NK-92 (cell line): ENCODE results near the gene ADAMTS9.

ENCODE experiments used
- DNase-seq: peaks from one replicate; lab custom pipeline; 2025; ENCODE audit not compliant: unreplicated experiment; lab: John Stamatoyannopoulos, UW

Gene ADAMTS9

DNA sequence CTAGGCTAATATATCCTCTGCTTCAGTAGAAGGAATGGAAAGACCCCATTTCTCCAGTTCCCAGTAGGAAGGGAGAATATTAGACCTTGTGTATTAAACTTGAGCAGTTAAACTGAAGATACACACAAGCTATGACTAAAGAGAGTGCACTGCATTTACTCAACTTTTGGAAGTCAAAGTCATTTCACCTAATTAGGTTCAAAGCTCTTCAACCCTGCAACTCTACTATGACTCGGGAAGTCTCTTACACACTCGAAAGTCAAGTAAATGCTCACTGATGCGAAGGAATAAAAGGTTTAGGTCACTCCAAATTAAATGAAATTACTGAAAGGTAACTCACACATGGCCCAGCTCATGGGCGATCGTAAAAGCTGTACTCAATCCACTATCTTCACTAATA, 33.8 kb downstream of the ADAMTS9 start:
- DNase-seq, result no peak

DNA sequence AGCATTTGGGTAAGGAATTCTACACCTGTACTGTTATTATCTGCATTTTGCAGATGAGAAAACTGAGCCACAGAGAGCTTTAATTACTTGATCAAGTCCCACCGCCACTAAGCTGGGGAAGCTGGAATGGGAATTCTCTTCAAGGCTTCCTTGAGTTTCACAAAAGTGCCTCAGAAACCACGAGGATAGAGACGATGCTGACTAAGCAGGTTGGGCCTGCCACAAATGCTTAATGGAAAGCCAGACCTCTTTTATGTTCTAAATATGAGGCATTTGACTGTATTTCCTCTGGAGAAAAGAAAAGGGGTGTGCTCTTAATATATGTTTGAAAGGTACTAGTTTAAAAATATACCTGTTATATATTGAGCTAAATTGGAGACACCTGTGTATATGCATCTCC, 34.7 kb downstream of the ADAMTS9 start:
- DNase-seq, result no peak

DNA sequence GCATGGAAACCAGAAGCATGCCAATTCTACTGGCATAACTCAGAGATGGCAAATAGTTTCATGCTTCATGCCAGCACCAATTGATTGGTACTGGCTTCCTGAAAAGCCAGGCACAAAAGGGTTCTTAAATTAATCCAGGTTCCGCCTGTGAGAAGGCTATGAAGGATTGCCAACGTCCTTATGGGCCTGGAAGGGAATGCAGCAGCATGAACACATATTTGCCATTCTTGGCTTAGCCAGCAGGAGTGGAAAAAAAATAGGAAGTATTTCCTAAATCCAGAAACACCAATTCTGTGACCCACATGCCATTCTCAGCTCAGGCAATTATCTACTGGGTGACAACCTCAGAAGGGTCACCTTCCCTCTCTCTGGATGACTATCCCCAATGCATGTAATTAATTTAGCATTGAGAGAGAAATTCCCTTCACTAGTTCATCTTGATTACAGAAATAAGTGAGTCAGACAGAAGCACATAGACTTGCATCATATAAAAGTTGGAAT, 36.0 kb downstream of the ADAMTS9 start:
- no peak for DNase-seq

DNA sequence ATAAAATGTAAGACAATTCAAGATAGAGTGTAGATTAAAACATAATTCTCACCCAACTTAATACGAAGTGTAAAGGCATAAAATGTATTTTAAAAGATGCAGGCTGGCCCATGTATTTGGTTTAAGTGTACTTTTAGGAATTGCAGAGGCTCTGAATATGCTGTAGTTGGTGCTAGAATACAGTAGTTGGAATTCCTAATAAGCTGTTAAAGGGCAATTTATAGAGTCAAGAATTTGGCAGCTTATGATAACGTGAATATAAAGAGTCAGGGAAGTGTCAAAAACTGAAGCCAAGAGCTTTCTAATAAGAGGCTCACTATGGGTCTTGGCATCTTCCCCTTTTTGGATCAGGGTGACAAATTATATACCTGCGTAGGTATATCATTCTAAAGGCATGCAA, 36.5 kb downstream of the ADAMTS9 start:
- no peak for DNase-seq

DNA sequence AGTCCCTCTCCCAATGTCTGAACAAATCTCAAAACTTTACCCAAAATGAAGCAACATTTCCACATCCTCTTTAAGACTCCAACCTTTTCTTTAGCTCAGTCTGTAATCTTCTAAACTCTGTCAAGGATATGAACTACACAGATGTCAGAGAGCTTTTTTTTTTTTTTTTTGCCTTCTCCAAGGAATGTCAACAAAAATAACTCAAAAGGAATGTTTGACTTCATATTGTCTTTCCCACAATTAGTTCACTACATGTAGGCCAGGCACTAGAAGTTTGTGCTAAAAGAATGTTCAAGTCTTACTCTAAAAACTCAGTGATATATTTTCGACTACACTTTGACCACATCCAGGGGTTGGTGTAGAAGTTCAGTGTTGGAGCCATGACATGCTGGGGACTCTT, 37.1 kb downstream of the ADAMTS9 start:
- no peak for DNase-seq

DNA sequence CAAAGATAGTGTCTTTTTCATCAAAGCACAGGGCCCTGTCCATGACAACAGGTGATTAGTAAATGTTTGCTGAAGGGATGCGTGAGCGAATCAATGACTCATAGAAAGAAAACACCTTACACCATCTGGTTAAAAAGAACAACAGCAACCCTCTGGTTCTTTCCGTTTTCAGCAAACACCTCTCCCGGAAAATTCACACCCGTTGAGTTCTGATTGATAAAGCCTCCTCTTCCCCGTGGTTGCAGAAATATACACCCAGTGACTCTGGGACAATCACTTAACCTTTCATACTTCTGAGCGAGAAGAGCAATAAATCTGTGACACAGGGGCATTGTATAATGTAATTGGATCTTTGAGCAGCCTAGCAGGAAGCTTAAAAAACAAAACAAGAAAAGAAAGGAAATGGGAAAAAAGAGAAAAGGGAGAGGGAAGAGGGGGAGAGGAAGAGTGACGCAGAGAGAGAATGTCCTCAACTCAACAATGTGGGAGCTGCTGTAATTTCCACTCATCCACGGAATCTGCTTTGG, 37.6 kb downstream of the ADAMTS9 start:
- DNase-seq, result no peak

DNA sequence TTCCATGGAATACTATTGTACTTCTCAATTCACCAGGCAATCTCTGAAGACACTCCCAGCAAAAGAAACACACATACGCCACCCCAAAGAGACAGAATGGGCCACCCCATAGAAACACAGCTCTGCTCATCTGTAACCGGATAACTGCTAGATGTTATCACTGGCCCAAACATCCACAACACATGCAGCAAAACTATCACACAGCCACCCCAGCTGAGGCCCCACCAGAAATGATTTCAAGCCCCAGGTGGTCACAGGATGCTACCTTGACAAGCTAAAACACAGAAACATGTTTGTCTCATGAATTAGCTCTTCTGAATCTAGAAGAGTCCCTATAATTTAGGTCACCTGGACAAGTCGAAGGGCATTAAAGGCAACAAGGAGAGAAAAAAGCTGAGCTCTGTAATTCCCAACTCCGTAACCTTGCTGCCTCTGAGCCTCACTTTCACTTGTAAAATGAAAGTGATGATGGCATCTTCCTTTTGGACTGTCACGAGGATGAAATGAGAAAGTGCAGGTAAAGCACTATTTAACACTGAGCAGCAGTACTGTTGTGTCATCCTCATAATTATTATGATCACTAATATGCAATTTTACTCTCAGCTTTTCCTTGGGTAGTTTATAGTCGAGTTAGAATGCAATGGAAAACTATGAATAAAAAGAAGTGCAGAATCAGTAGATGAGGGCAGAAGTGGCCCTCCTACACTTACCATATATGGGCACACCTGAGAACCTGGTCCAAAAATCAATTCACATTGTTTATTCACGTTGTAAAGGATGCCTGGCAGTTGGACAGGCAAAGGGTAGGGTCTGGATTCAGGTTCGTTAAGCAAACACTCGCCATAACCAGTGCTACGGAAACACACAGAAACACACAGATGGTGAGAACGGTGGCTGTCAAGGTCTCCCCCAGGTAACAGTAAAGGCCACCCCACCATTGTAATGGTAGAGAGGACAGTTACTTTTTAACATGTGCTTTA, 38.6 kb downstream of the ADAMTS9 start:
- no peak for DNase-seq

DNA sequence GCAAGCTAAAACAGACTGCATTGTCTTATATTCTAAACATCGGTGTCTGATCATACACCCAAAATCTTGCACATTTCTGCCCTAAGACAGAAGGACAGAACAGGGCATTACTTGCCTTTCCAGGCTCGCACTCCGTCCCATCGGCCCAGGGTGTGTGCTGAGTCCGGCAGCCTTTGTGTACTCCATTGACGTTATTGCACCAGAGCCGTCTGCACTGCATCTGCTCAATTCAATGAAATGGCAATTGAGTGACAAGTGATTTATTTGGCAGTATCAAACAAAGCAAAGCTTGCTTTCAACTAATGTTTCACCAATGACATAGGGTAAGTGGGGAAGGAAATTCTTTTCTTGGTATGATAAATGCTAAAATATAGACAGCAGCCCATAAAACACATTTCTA, 40.0 kb downstream of the ADAMTS9 start:
- DNase-seq, result no peak

DNA sequence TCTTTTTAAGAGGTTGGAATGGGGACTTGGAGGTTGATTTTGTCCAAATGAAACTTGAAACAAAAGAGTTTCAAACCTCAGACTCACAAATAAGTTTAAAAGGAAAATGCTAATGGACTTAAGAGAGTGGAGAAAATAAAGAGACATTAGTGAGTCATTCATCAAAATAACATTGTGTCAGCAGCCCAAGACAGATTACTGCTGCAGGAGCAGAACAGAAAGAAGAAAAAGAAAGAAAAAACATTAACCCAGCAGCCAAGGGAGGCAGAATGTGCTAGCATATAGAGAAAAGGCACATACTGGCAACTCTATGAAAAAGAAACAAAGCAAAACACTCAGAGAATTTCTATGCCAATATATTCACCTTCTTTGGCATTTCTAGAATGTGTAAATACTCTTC, 42.6 kb downstream of the ADAMTS9 start:
- no peak for DNase-seq

DNA sequence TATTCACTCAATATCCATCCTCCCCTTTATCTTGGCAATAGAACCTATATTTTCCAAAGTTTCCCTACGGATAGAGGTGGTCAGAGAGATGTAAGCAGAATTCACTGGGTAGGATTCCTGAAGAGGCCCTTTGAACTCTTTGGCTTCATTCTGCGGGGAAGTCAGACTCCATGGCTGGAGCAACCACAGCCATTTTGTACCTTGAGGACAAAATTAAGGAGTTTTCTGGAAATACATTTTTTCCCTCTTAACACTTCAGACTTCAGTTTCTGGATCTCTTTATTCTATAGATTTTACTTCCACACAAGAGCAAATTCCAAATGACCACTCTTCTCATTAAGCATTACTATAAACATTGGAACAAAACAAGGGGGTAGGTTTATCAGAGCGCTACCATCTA, 43.3 kb downstream of the ADAMTS9 start:
- DNase-seq, result no peak

DNA sequence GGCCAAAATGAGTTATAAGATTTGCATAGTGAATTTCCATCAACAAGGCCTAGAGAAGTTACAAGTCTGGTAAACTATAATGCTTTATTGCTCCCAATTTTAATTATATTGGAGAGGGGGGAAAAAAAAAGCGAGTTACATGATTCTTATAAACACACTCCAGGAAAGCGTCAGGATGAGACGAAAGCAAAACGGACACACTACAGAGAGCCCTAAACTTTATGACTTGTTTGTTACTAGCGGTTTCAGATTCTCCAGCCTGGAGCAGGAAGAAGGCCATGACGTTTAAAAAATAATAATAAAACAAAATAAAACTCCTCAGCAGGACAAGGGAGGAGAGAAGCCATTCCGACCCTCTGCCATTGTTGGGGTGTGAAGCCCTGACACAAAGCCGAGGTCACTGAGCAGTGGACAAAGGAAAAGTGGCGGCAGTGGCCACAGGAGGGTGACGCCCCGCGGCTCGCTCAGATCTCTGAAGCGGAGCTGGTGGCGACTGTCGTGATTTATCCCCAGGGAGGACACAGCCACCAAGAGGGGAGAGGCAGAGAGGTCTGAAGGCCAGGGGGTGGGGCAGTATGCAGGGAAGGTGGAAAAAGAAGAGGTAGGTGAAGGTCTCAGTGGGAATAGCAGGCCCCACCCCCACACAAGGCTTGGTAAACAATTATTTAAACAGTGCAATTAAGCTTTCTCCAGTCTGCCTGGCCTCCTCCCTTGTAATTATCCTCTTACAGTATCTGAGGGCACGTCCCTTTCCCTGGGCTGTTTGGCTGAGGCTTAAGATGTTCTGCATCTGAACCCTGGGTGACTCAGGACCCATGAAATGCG, 45.3 kb downstream of the ADAMTS9 start:
- DNase-seq, result no peak

DNA sequence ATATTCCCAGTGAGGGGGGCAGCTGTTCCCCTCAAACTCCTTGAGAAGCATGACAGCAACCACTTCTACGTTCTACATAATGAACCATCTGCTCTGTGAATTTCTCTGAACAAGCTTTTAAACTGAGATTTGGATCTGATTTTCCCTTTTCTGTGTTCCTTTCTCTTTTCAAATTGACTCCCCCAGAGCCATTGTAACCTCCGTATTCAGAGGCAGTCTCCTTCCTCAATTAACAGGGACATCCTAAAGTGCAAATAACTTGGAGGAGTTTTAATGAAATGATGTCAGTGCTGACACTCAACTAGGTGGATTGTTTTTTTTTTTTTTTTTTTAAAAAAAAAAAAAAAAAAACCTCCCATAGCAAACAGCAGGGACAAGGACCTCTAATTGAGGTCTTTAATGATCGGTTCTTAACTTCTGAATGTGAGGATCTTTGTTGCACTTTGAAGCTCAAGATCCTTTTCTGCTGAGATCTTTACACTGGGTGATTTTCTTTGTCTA, 48.8 kb downstream of the ADAMTS9 start:
- no peak for DNase-seq

DNA sequence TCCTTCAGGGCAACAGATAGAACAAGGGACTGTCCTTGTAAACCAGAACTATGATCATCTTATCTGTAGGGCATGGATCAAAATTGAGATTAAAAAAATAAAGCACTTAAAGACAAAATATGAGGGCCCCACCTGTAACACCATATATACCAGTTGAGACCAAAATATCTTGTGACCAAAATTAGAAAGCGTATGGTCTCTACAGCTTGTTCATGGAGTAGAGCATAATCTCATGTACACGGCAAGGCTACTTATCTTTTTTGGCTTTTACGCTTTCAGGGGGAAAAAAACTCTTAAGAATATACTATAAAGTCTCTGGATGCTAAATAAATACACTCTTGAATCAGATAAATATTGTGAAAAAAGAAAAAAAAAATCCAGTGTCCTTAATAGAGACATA, 49.3 kb downstream of the ADAMTS9 start:
- DNase-seq, result no peak

DNA sequence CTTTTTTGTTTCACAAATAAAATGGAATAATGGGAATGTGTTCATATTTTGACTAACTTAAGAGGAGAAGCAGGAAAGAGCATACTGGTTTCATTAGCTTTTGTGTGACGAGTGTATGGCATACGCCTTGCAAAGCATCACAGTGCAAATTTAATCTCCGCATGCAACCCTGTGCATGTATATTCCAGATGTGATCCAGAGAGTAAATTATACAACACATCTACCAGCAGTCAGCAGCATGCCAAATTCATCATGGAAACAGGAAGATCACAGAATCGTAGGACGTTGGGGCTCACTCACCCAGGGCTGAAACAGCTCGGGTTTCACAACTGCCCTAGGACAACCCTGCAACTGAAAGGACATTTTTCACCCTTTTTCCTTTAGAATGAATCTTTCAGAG, 53.4 kb downstream of the ADAMTS9 start:
- DNase-seq, result no peak

DNA sequence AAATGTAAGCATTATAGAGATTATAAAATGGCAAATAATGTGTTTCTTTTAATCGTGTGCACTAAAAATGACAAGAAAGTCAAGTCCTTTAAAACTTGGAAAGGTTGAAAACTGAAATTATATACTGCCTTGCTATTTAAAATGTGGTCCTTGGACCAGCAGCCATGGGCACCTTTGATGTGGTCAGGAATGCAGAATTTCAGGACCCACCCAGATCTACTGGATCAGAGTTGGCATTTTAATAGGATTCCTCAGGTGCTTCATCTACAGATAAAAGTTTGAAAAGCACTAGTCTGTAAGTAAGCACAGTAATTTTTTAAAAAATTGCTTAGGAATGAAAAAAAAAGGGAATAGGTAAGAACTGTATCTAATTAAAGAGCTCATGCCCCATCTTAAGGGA, 55.8 kb downstream of the ADAMTS9 start:
- DNase-seq, result no peak

DNA sequence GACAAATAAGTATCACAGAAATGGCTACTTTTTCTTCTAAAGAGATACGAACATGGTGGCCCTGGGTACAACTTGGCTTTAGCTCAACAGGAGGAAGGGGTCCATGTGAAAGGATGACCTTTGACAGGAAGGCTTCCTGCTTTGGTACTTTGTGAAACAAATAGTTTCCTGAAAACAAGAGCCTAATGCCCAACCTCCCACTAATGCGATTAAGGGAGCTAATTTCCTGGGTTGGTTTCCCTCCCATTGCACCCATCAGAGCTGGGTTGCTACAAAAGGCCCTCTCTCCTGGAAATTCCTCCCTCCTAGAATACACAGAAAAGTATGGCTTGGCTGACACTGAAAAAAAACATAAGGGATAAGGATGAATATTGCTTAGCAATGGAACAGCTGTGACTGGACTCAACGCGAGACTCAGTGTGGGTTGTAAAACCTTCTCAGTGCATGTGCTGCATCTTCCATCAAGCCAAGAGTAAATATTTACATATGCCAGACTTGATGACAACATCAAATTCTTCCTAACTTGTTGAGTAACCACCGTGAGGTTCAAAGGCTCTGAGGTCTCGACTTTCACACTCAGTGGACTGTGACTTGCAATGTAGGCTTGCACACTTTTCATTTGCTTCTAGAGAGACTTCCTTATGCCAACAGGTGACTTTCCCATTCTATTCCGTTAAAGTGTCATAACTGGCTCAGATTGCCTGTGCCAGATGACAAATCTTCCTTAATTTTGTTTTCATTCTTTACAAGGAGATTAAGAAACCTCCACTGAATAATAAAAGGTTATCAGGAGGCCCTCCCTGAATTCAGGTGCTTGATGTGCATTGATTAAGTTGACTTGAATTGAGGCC, 60.1 kb downstream of the ADAMTS9 start:
- no peak for DNase-seq

DNA sequence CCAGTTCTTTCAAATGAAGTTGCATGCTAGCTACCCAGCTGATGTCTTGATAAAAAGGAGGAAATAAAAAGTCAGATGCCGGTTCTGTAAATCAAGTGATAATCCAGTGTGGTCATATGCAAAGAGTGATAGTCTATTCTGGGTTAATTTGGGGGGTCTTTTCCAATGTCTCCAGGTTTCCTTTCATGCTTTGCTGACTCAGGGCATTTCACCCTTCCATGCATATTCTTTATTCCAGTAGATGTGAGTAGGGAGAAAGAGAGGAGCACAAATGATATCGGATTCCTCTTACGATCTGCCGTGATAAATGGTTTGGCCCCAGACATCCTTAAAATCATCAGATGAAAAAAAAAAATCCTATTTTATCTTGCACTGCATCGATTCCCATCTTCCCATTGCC, 60.8 kb downstream of the ADAMTS9 start:
- no peak for DNase-seq

DNA sequence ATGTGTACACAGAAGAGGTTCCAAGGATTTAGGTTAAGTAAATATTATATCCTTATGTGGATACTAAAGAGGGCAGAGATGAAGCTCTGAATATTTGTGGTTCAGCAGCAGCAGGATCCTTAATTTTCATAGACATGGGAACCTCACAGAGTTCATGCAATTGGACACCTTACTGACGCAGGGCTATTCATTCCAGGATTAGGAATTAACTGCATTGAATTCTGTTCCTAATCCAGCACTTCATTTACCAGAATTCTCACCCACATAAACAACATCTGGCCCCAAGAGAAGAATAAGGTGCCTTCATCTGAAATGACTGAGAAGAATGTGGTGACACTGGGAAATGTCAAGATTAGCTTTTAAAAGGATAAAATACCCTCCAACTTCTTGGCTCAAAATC, 62.4 kb downstream of the ADAMTS9 start:
- no peak for DNase-seq

DNA sequence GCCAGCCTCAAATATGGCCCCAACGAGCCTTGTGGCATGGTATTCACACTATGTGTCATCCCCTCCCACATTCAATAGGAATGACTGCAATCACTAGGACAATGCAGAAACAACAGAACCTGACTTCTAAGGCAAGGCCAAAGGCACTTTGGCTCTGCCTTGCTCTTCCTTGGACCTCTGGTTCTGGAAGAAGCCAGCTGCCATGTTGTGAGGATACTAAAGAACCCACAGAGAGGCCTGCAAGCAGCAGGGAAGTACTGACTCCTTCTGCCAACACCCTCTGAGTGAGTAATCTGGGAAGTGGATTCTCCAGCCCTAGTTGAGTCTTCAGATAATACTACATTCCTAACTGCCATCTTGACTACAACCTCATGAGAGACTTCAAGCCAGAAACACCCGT, 64.7 kb downstream of the ADAMTS9 start:
- no peak for DNase-seq

DNA sequence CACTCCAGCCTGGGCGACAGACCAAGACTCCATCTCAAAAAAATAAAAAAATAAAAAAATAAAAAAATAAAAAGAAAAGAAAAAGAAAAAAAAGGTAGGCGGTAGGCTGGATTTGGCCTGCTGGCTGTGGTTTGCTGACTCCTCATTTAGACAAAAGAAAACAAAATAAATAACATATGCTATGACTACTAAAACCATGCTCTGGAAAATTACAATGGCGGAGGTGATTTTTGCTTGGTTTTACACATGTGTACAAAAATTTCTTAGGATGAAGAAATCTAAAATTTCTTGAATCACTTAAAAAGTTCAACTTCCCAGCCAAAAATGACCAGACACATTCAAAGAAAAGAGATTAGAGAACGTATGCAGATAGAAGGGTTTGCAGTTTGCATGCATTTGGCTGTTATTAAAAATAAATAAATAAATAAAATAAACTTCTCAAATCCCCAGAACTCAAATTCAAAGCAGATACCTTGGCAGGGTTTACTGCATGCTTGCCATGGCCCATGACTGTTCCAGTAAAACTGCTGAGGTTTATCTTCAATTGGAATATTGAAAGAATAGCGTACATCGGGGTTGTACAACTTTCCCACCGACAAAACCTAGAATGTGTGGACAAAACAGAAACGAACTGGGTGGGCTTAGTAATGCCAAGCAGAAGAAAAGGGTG, 65.9 kb downstream of the ADAMTS9 start:
- no peak for DNase-seq
